PC-3 (cell line): ENCODE measurements around the gene C2.

Experiments
- EZH2 ChIP-seq: fragments of 300-600 bp; sonication (generic); IDR thresholded peaks from one replicate; pipeline ENCODE4 v1.6.1; 2017; ENCODE audit warnings: antibody characterized with exemption, mild to moderate bottlenecking, low read length; ENCODE audit not compliant: unreplicated experiment
- EZH2phosphoT487 ChIP-seq: fragments of 300-600 bp; sonication (generic); IDR thresholded peaks from 2 replicates; pipeline ENCODE4 v1.6.1; 2018; ENCODE audit warnings: mild to moderate bottlenecking, antibody characterized with exemption, low read length, borderline replicate concordance
- TF ChIP-seq, protein P1 (sequence below): fragments of 300-600 bp; sonication (generic); conservative IDR thresholded peaks from 2 replicates; pipeline ENCODE4 v1.5.1; 2017; ENCODE audit warnings: antibody characterized with exemption, low read depth, mild to moderate bottlenecking, low read length

DNA sequence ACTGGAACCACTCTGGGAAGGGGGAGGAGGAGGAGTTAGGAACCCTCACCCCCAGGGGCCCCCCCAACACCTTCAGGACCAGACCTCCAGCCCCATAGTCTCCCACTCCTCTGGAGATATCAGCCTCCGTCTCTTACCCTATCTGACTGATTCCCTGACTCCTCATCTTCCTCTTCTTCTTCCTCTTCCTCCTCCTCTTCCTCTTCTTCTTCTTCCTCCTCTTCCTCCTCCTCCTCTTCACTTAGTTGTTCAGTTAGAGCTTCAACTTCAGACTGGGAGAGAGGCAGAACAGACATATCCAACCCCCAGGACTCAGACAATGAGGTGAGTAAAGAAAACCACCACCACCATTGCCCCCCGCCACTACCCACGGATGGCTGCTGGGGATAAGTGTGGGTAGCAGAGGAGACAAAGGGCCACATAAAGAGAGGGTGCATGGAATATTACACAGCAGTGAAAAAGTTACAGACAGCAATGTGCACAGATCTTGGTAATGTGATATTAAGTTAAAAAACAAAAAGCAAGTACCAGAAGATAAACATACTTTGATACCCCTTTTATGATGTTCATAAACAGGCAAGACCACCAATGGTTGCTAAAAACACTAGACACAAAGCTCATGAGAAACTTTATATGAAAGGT is 38.1 kb upstream of the C2 start:
- TF ChIP-seq, protein P1, sequence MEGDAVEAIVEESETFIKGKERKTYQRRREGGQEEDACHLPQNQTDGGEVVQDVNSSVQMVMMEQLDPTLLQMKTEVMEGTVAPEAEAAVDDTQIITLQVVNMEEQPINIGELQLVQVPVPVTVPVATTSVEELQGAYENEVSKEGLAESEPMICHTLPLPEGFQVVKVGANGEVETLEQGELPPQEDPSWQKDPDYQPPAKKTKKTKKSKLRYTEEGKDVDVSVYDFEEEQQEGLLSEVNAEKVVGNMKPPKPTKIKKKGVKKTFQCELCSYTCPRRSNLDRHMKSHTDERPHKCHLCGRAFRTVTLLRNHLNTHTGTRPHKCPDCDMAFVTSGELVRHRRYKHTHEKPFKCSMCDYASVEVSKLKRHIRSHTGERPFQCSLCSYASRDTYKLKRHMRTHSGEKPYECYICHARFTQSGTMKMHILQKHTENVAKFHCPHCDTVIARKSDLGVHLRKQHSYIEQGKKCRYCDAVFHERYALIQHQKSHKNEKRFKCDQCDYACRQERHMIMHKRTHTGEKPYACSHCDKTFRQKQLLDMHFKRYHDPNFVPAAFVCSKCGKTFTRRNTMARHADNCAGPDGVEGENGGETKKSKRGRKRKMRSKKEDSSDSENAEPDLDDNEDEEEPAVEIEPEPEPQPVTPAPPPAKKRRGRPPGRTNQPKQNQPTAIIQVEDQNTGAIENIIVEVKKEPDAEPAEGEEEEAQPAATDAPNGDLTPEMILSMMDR = no peak
- TF ChIP-seq EZH2phosphoT487 (no peak), EZH2 (no peak)
